DOHH2 (cell line): ENCODE data around the gene CPN2.

Experiments
- H3F3A ChIP-seq: fragments of 200-600 bp; sonication (generic), shearing (Covaris generic); 2 replicates; pipeline ENCODE4 v1.6.0; 2016; ENCODE audit warnings: antibody characterized with exemption, mild to moderate bottlenecking; ENCODE audit not compliant: control insufficient read depth, insufficient read depth
- H3K27ac ChIP-seq: fragments of 200-600 bp; sonication (generic); 2 replicates; pipeline ENCODE4 v1.5.1; 2014; ENCODE audit warnings: low read depth, mild to moderate bottlenecking, low read length, moderate library complexity
- H3K27me3 ChIP-seq: fragments of 200-600 bp; sonication (generic); 2 replicates; pipeline ENCODE4 v1.6.1; 2014; ENCODE audit warnings: mild to moderate bottlenecking, low read length, mixed read lengths; ENCODE audit not compliant: control insufficient read depth
- H3K36me3 ChIP-seq: fragments of 200-600 bp; sonication (generic); 2 replicates; pipeline ENCODE4 v1.6.1; 2014; ENCODE audit warnings: mild to moderate bottlenecking, low read length, moderate library complexity, mixed read lengths; ENCODE audit not compliant: control insufficient read depth
- H3K4me1 ChIP-seq: fragments of 200-600 bp; sonication (generic); 2 replicates; pipeline ENCODE4 v1.6.1; 2014; ENCODE audit warnings: mild to moderate bottlenecking, low read length, mixed read lengths; ENCODE audit not compliant: control insufficient read depth
- H3K4me2 ChIP-seq: fragments of 200-600 bp; sonication (generic); 2 replicates; pipeline ENCODE4 v1.6.0; 2014; ENCODE audit warnings: mild to moderate bottlenecking, low read length, moderate library complexity
- H3K4me3 ChIP-seq: fragments of 200-600 bp; sonication (generic); 2 replicates; pipeline ENCODE4 v1.5.1; 2014; ENCODE audit warnings: mild to moderate bottlenecking, low read length, mixed read lengths
- H3K79me2 ChIP-seq: fragments of 200-600 bp; sonication (generic); 2 replicates; pipeline ENCODE4 v1.6.1; 2014; ENCODE audit warnings: mild to moderate bottlenecking, low read length, mixed read lengths; ENCODE audit not compliant: control insufficient read depth
- H3K9me2 ChIP-seq: fragments of 200-600 bp; sonication (generic); replicated peaks from 2 replicates; pipeline ENCODE4 v1.6.1; 2014; ENCODE audit warnings: mild to moderate bottlenecking, low read length, mixed read lengths; ENCODE audit not compliant: control insufficient read depth
- H3K9me3 ChIP-seq: fragments of 200-600 bp; sonication (generic); 2 replicates; pipeline ENCODE4 v1.6.1; 2014; ENCODE audit warnings: antibody characterized with exemption, low read length, mixed read lengths; ENCODE audit not compliant: control insufficient read depth, insufficient read depth
- H4K20me1 ChIP-seq: fragments of 200-600 bp; sonication (generic); 2 replicates; pipeline ENCODE4 v1.6.0; 2014; ENCODE audit warnings: low read depth, mild to moderate bottlenecking, antibody characterized with exemption, low read length, moderate library complexity; ENCODE audit not compliant: control insufficient read depth, insufficient read depth
- EZH2phosphoT487 ChIP-seq: fragments of 200-600 bp; sonication (generic); IDR thresholded peaks from 2 replicates; pipeline ENCODE4 v1.6.1; 2017; ENCODE audit warnings: borderline replicate concordance, mild to moderate bottlenecking, antibody characterized with exemption, low read length, moderate library complexity, mixed read lengths
- TF ChIP-seq, protein P1 (sequence below): fragments of 200-600 bp; sonication (generic); IDR thresholded peaks from one replicate; pipeline ENCODE4 v1.5.1; 2014; ENCODE audit warnings: antibody characterized with exemption, mild to moderate bottlenecking, low read depth, low read length; ENCODE audit not compliant: poor library complexity, severe bottlenecking

CPN2 gene

DNA sequence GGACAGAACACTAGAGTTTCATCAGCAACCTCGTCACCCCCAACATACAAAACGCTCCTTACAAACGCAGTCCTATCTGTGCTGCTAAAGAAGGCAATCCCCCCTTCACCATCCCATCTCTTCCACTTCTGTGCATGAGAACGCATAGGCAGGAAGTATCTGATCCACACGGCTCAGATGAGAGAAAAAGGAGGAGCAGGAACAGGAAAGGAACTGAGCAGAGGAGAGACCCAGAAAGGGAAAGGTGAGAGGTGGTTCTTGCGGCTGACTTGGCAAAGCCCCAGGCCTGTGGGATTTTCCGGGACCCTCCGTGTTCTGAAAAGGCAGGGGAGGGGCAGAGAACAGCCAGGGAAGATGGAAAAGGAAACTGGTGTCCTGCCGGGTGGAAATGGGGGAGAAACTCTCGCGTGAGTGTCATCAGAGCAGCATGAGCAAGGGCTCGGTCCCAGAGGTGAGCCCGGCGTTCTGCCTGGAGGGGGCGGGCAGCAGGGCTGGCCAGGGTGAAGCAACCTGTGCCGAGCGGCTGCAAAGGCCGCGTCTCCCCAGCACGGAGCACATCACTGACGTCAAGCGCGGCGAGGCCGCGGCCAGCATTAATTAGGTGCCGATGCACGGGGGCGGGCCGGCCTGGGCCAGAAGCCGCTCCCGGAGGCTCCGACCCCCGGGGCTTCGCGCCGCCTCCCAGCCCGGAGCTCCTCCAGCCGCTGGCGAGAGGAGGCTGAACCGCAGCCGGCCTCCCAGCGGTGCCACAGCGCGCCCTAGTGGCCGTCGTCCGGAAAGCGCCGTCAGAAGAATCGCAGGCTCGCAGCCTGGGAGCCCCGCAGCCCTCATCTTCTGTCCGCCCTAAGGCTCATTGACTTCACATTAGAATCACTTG, 35.8 kb downstream of the CPN2 start:
- H3K79me2 ChIP-seq: no peaks in the 10 kb centered on the region
- peaks cover 10% of the 10 kb centered on the region for H3K9me3 ChIP-seq
- no peaks in the 10 kb centered on the region for H3F3A ChIP-seq
- no peaks in the 10 kb centered on the region for H3K9me2 ChIP-seq
- no peaks in the 10 kb centered on the region for H3K36me3 ChIP-seq
- H3K4me2 ChIP-seq: peak overlapping the region; percentile 59
- H3K4me3 ChIP-seq: peak overlapping the region; percentile 28; the same call in 1 of the 2 replicates
- H3K4me1 ChIP-seq: peaks cover 7% of the 10 kb centered on the region
- TF ChIP-seq, protein P1, sequence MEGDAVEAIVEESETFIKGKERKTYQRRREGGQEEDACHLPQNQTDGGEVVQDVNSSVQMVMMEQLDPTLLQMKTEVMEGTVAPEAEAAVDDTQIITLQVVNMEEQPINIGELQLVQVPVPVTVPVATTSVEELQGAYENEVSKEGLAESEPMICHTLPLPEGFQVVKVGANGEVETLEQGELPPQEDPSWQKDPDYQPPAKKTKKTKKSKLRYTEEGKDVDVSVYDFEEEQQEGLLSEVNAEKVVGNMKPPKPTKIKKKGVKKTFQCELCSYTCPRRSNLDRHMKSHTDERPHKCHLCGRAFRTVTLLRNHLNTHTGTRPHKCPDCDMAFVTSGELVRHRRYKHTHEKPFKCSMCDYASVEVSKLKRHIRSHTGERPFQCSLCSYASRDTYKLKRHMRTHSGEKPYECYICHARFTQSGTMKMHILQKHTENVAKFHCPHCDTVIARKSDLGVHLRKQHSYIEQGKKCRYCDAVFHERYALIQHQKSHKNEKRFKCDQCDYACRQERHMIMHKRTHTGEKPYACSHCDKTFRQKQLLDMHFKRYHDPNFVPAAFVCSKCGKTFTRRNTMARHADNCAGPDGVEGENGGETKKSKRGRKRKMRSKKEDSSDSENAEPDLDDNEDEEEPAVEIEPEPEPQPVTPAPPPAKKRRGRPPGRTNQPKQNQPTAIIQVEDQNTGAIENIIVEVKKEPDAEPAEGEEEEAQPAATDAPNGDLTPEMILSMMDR: peak; percentile 81
- no peak for TF ChIP-seq EZH2phosphoT487
- H3K27me3 ChIP-seq: peaks cover 94% of the 10 kb centered on the region
- H3K27ac ChIP-seq: no peak overlapping the region
- peaks cover 11% of the 10 kb centered on the region for H4K20me1 ChIP-seq

DNA sequence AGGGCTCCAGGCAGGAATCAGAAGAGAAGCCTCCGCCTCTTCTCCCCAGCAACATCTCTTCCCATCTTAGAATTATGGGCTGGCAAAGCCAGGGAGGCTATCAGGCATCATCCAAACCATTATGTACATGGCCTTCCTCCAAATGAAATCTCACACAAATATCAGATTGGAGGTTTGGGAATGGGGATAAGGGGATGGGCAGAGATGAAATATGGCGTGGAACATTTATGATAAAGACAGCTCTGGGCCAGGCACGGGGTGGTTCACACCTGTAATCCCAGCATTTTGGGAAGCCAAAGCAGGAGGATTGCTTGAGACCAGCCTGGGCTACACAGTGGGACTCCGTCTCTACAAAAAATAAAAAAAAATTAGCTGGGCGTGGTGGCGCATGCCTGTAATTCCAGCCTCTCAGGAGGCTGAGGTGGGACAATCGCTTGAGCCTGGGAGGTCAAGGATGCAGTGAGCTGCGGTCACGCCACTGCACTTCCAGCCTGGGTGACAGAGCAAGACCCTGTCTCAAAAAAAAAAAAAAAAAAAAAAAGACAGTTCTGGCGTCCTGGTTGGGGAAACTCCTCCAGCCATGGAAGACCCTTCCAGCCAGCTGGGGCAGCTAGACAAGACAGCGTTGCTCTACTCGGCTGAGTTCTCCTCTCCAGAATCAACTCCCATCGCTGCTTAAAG, 36.6 kb downstream of the CPN2 start:
- H4K20me1 ChIP-seq: peaks cover 11% of the 10 kb centered on the region
- TF ChIP-seq, protein P1: no peak
- TF ChIP-seq EZH2phosphoT487: no peak
- no peaks in the 10 kb centered on the region for H3K9me2 ChIP-seq
- peaks cover 10% of the 10 kb centered on the region for H3K9me3 ChIP-seq
- no peak overlapping the region for H3K27ac ChIP-seq
- no peak overlapping the region for H3K4me2 ChIP-seq
- no peak overlapping the region for H3K4me3 ChIP-seq
- H3K79me2 ChIP-seq: no peaks in the 10 kb centered on the region
- no peaks in the 10 kb centered on the region for H3K36me3 ChIP-seq
- peaks cover 7% of the 10 kb centered on the region for H3K4me1 ChIP-seq
- no peaks in the 10 kb centered on the region for H3F3A ChIP-seq
- H3K27me3 ChIP-seq: peaks cover 94% of the 10 kb centered on the region

DNA sequence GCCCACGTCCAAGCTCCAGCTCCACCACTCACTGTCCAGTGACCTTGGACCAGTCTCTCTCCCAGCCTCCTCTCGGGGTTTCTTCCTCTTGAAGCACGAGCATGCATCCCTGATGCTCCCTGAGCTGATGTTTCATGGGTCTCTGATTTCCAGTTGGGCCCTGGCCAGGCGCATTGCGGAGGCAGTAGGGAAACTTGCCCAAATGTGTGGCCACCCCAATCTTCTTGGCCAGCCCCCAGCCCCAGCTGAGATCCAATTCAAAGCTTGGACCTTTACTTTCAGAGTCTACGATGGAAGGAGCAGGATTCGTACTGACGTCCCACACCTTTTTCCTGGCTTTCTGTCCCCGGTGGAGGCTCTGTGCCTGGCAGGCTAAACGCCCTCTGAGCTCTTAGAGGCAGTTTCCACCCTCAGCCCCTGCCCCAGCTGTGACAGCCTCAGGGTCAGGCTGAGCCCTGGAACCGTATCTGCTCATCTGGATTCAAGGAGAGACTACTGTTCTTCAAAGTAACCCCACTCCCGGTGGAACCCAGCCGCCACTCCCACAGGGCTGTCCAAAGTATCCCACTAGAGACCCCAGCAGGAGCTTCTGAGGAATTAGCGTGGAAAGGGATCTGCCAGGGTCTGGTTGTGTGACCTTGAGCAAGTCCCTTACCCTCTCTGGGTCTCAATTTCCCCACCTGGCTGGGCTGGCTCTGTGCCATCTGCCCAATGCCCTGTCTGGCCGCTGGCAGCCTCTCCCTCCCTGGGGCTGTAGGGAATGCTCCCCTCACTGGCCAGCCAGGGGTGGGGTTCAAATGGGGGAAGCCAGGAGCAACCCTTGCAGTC, 37.4 kb downstream of the CPN2 start:
- Histone ChIP-seq H3K9me2 (no peaks in the 10 kb centered on the region), H3K79me2 (no peaks in the 10 kb centered on the region), H3K4me3 (no peak overlapping the region), H3K36me3 (no peaks in the 10 kb centered on the region), H3K9me3 (peaks cover 6% of the 10 kb centered on the region), H3F3A (no peaks in the 10 kb centered on the region), H3K27me3 (peaks cover 94% of the 10 kb centered on the region), H3K4me2 (no peak overlapping the region), H3K27ac (no peak overlapping the region), H3K4me1 (peaks cover 7% of the 10 kb centered on the region), H4K20me1 (peaks cover 11% of the 10 kb centered on the region)
- TF ChIP-seq, protein P1: no peak
- no peak for TF ChIP-seq EZH2phosphoT487
